EL (cell line): ENCODE data around the gene SELENOO.

Experiments used
- DNase-seq: peaks from one replicate; pipeline ENCODE4 v3.0.0-alpha.2; 2016

Gene SELENOO

GRCh38 chr22:50243685-50244419 lies 43.0 kb downstream of the SELENOO start:
- DNase-seq, result no peak

- peak; percentile 93 for DNase-seq
Observed at GRCh38 chr22:50244420-50245213, 43.8 kb downstream of the SELENOO start, which contains the start of gene TUBGCP6. Gene TUBGCP6, minus strand, starts transcription at chr22:50245023. Its CDS starts 564 bp downstream, at chr22:50244459.

- DNase-seq, result no peak
Observed at GRCh38 chr22:50245214-50246072, 44.6 kb downstream of the SELENOO start.

DNA sequence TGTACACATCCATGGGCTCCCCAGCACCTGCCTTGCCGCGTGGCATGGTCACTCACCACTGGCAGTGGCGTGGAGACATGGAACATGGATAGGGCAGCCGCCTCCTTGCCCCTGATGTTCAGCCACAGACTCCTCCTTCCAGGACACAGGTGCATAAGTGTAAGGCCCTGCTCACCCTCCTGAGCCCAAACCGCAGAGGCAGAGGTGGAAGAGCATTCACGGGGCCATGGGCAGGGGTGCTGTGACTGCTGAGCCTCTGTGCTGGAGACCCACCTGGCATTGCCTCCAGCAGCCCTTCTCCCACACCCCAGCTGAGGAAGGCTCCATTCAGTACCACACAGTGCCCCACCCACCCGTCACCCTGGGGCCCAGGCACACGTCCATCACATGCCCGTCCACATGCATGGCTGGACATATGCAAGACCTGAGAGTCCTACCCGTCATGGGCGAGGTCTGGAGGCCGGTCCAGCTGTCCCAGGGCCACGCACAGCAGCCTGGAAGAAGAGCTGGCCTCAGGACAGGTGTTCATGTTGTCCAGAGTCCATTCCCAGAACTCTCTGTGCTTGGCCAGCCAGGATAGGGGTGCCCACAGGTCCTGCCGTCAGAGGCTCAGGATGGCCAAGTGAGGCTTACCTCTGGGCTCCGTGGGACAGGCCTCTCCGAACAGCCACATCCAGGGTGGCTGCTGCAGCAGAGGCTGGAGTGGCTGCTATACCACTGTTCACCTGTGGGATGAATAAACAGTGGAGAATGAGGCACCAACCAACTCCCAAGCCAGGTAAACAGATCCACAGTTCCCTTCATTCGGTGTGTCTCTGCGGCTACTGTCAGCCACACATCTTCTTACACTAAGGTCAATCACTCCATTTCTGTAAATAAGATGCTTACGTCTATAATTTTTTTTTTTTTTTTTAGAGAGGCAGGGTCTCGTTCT lies 45.7 kb downstream of the SELENOO start:
- no peak for DNase-seq

GRCh38 chr22:50247748-50248147 lies 46.9 kb downstream of the SELENOO start:
- DNase-seq, result peak; percentile 66

GRCh38 chr22:50248196-50249081 lies 47.6 kb downstream of the SELENOO start:
- no peak for DNase-seq

DNA sequence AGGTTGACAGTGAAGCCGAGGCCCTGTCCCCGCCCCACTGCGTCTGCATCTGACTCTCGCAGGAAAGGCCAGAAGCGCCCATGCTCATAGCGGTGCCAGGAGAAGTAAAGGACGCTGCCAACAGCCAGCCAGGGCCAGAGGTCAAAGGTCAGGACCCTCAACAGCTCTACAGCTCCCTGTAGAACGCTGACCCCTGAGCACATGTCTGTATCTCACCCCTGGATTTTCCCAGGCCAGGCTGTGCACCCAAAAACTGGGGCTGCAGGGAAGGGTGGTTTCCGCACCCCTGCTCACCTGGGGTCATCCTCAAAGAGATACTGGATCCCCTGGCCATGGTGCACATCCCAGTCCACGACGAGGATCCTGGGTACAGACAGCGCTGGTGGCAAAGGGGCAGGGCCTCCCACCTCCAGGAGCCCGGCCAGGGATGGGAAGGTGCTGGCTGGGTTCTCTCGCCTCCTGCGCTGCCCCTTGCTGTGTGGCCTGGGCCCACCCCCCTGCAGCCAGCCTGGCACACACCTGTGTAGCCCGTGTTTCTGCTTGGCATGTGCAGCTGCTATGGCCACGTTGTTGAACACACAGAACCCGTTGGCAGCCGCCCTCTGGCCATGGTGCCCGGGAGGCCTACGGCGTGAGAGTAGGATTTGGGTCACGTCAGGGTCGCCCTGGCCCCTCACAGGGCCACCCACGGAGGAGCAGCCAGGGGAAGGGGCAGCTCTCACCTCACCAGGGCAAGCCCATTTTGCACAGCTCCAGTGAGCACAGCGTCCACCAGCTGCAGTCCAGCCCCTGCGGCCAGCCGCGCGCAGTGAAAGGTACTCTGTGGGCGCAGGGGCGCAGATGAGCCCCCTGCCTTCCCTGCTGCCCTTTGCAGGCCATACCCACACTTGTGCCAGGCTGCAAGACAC lies 48.8 kb downstream of the SELENOO start:
- DNase-seq, result no peak

DNA sequence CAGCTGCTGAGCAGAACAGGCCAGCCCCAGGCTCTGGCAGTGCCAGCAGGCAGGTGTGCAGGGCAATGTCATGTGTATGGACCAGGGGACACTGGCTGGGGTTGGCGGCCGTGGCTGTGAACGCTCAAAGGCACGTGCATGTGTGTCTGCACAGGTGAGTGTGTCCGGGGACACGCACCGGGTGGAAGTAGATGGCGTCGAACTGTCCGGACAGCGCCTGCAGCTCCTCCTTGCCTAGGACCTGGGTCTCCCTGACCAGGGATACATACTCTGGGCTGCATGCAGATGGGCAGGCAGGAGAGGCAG lies 49.4 kb downstream of the SELENOO start:
- no peak for DNase-seq

DNA sequence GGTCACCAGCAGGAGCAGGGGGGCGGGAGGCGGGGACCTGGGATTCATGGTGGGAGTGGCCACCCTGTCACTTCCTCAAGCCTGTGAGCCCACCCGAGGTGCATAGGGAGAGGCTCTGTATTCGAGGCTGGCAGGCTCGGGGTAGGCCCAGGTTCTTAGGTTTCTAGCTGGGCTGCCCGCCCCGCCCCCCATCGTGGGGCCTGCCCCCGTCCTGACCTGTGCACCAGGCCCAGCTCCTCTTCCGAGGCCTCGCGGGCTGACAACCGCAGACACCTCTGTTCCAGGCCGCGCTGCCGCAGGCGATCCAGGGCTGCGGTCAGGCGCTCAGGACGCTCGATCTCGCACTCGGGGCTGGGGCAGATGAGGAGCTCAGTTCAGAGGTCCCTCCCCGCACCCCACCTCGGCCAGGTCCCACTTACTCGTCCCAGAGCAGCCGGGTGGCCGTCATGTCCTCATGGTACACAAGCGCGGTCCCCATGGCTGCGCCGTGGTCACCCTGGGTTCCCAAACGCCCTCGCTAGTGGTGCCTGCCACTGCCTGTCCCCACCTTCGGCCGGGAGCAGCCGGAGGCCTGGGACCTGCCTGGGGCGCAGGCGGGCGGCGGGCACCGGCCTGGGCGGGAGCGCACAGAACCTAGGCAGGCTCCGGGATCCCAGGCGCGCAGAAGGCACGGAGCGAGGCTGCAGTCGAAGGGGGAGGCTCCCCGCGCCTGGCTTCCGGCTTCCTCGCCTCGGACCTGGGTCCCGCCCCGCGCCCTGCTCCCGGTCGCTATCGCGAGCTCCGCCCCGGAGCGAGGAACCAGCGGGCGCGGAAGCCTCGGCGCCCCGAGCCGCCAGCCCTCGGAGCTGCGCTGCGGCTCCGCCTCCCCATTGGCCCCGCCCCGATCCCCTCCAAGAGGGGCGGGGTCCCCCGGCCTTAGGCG lies 50.0 kb downstream of the SELENOO start, which contains the start of gene HDAC10:
TSS of gene HDAC10 (minus strand) at position 711 of the 922 bp plus-strand sequence. CDS start at position 478, 233 bp downstream.
- DNase-seq, result peak; percentile 83

DNA sequence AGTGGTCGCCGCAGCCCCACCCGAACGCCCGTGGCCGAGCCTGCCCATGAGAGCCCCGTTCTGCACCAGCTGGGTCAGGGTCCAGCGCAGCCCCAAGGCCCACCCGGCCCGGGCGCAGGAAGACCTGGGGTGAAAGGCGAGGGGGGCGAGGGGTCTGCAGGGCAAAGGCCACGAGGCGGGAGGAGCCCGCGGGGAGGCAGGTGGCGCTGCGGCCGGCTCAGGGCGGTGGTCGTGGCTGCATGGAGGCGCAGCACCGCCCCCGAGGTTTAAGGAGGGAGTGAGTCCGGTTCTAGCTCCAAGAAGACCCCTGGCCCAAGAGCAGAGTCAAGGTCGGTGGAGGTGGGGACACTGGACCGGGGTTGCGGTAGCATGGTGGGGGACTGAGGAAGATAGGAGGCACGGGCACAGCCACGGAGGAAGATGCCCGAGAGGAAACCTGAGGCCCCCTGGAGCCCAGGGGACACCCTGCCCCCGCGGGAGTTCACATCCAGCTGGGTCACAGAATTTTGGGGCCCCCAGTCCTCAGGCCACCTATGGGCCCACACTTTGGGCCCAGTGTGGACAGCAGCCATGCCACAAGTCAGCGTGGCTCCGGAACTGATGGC lies 50.8 kb downstream of the SELENOO start:
- no peak for DNase-seq

GRCh38 chr22:50252082-50253045 lies 51.6 kb downstream of the SELENOO start:
- DNase-seq, result peak; percentile 69

- no peak for DNase-seq
Observed at GRCh38 chr22:50253046-50253915, 52.5 kb downstream of the SELENOO start.

DNA sequence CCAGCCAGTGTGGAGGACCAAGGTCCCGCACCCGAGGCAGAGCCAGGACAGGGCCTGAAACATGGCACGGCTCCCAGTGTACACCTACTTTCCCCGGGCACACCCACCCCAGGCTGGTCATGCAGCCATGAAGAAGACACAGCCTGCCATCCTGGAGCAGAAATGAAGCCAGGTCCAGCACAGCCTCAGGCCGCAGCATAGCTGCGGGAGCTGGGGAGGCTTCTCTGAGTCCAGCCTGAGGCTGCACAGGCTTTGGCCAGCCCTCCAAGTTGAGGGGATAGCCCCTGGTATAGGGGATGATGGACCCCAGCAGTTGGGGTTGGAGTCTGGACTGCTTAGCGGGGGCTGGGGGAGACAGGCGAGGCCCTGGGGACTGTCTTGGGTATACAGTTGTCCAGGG lies 53.1 kb downstream of the SELENOO start:
- DNase-seq, result no peak

- no peak for DNase-seq
Observed at GRCh38 chr22:50255099-50255498, 54.3 kb downstream of the SELENOO start.

- no peak for DNase-seq
Observed at GRCh38 chr22:50255607-50256006, 54.8 kb downstream of the SELENOO start.

- DNase-seq, result no peak
Observed at GRCh38 chr22:50256258-50256862, 55.5 kb downstream of the SELENOO start.
